ENCODE data around the gene ZNF235. TPM values are rescaled to one million over a fixed set of nuclear protein-coding genes. Genes with fewer than 3 reads are reported as not detected.

Gene ZNF235
- total RNA-seq = 4.0 and 5.6 TPM in 2 replicates

- H3K79me2 ChIP-seq (ENCODE audit: insufficient read depth, low read length) = no peaks in the 10 kb centered on the region
These were observed at the start of gene ZNF235 for GRCh38 chr19:44304659-44305193. TSS of gene ZNF235 (minus strand) at chr19:44305025. CDS start at chr19:44303404, 1,621 bp downstream.

DNA sequence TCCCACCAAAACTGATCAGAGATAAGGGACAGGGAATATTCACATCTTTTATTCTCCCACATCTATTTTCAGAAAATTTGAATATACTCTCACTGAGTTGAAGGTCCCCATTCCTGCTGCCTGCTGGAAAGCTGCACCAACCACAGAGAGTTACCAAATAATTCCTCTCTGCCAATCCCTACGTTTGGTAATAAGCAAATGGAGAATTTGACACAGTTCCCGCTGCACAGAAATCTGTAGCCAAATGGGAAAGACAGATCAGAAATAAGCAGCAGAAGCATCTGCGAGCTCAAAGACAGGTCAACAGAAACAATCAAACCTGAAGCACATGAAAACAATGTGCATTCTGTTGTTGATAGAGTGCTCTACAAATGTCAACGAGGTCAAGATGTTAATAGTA, 41.7 kb upstream of the ZNF235 start:
- H3K4me3 ChIP-seq (ENCODE audit: insufficient read depth, low read length) = no peak overlapping the region
- H3K4me1 ChIP-seq (ENCODE audit: insufficient read depth, low read length) = no peaks in the 10 kb centered on the region
- no peaks in the 10 kb centered on the region for H3K9me3 ChIP-seq (ENCODE audit: low read depth, low read length)
- DNase-seq (ENCODE audit: insufficient read length, low spot score, missing footprints) = no peak
- TF ChIP-seq CTCF (IDR thresholded peaks at IDR 0.05; ENCODE audit: extremely low read depth, low read depth, low read length) = no peak
- no peaks in the 10 kb centered on the region for H3K27me3 ChIP-seq (ENCODE audit: insufficient read depth, low read length)
- H4K20me1 ChIP-seq (ENCODE audit: insufficient read depth, low read length) = peaks cover 3% of the 10 kb centered on the region
- no peak overlapping the region for H3K27ac ChIP-seq (ENCODE audit: low read depth, low read length)
- no peak overlapping the region for H2AFZ ChIP-seq (ENCODE audit: low read length)
- H3K79me2 ChIP-seq (ENCODE audit: insufficient read depth, low read length) = peaks cover 51% of the 10 kb centered on the region
- no peaks in the 10 kb centered on the region for H3K36me3 ChIP-seq (ENCODE audit: insufficient read depth, low read length)
- no peak overlapping the region for H3K4me2 ChIP-seq (ENCODE audit: insufficient read depth, low read length)

More at GRCh38 chr19:44304659-44305193, at the start of gene ZNF235:
- peak; percentile 97 for DNase-seq (ENCODE audit: insufficient read length, low spot score, missing footprints)
- Histone ChIP-seq H3K4me2 (ENCODE audit: insufficient read depth, low read length) (peak within 1 kb of the TSS; percentile 97), H3K4me3 (ENCODE audit: insufficient read depth, low read length) (peak within 1 kb of the TSS; percentile 85), H3K36me3 (ENCODE audit: insufficient read depth, low read length) (peaks cover 4% of the 10 kb centered on the region), H3K27ac (ENCODE audit: low read depth, low read length) (peak within 1 kb of the TSS; percentile 79), H4K20me1 (ENCODE audit: insufficient read depth, low read length) (no peaks in the 10 kb centered on the region), H3K27me3 (ENCODE audit: insufficient read depth, low read length) (no peaks in the 10 kb centered on the region), H3K4me1 (ENCODE audit: insufficient read depth, low read length) (peaks cover 10% of the 10 kb centered on the region), H2AFZ (ENCODE audit: low read length) (peak within 1 kb of the TSS; percentile 97), H3K9me3 (ENCODE audit: low read depth, low read length) (no peaks in the 10 kb centered on the region)
- no peak for TF ChIP-seq CTCF (IDR thresholded peaks at IDR 0.05; ENCODE audit: extremely low read depth, low read depth, low read length)

DNA sequence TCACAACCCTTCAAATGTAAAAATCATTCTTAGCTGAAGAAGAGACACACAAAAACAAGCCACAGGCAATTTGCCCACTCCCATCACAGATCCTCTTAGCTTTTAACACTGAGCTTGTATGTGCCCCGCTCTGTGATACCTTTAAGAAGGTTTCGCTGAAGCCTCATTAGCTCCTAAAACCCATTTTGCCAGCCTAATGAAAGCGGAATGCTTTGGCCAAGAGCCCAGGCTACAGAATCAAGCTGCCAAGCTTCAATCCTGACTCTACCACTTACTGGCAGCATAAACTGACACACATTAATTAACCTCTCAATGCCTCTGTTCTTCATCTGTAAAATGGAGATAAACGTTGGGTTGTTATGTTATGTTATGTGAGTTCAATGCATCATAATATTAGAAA, 41.1 kb upstream of the ZNF235 start:
- no peak overlapping the region for H3K4me3 ChIP-seq (ENCODE audit: insufficient read depth, low read length)
- no peaks in the 10 kb centered on the region for H3K9me3 ChIP-seq (ENCODE audit: low read depth, low read length)
- H3K4me2 ChIP-seq (ENCODE audit: insufficient read depth, low read length) = no peak overlapping the region
- no peaks in the 10 kb centered on the region for H3K4me1 ChIP-seq (ENCODE audit: insufficient read depth, low read length)
- no peak overlapping the region for H3K27ac ChIP-seq (ENCODE audit: low read depth, low read length)
- peaks cover under 1% of the 10 kb centered on the region for H4K20me1 ChIP-seq (ENCODE audit: insufficient read depth, low read length)
- H3K36me3 ChIP-seq (ENCODE audit: insufficient read depth, low read length) = no peaks in the 10 kb centered on the region
- TF ChIP-seq CTCF (IDR thresholded peaks at IDR 0.05; ENCODE audit: extremely low read depth, low read depth, low read length) = no peak
- DNase-seq (ENCODE audit: insufficient read length, low spot score, missing footprints) = no peak
- peaks cover 47% of the 10 kb centered on the region for H3K79me2 ChIP-seq (ENCODE audit: insufficient read depth, low read length)
- H2AFZ ChIP-seq (ENCODE audit: low read length) = no peak overlapping the region
- no peaks in the 10 kb centered on the region for H3K27me3 ChIP-seq (ENCODE audit: insufficient read depth, low read length)

- Histone ChIP-seq H3K79me2 (ENCODE audit: insufficient read depth, low read length) (peaks cover 33% of the 10 kb centered on the region), H3K9me3 (ENCODE audit: low read depth, low read length) (no peaks in the 10 kb centered on the region), H3K4me1 (ENCODE audit: insufficient read depth, low read length) (no peaks in the 10 kb centered on the region), H3K36me3 (ENCODE audit: insufficient read depth, low read length) (peaks cover 4% of the 10 kb centered on the region), H3K27ac (ENCODE audit: low read depth, low read length) (no peak overlapping the region), H2AFZ (ENCODE audit: low read length) (no peak overlapping the region), H3K27me3 (ENCODE audit: insufficient read depth, low read length) (no peaks in the 10 kb centered on the region), H3K4me3 (ENCODE audit: insufficient read depth, low read length) (no peak overlapping the region), H3K4me2 (ENCODE audit: insufficient read depth, low read length) (no peak overlapping the region), H4K20me1 (ENCODE audit: insufficient read depth, low read length) (no peaks in the 10 kb centered on the region)
- no peak for DNase-seq (ENCODE audit: insufficient read length, low spot score, missing footprints)
- TF ChIP-seq CTCF (IDR thresholded peaks at IDR 0.05; ENCODE audit: extremely low read depth, low read depth, low read length) = no peak
These were observed 39.4 kb upstream of the ZNF235 start for GRCh38 chr19:44344255-44344654.

Measured in osteoblast (primary cell).